Neural cell (in vitro differentiated cells): ENCODE results near the gene AP3S2. TPM values are rescaled to one million over a fixed set of nuclear protein-coding genes. Genes with fewer than 3 reads are reported as not detected.

ENCODE experiments used
- H2AFZ ChIP-seq: fragments of 200-600, 300-800 bp; sonication (generic), shearing (Covaris generic); 2 replicates; pipeline ENCODE4 v1.6.0; 2014; ENCODE audit warnings: low read depth, mild to moderate bottlenecking, antibody characterized with exemption, low read length, moderate library complexity
- H3F3A ChIP-seq: fragments of 200-600 bp; shearing (Covaris generic); 2 replicates; pipeline ENCODE4 v1.6.1; 2016; ENCODE audit warnings: mild to moderate bottlenecking, moderate library complexity, mixed read lengths, antibody characterized with exemption, low read length; ENCODE audit not compliant: insufficient read depth, poor library complexity, severe bottlenecking
- H3K27ac ChIP-seq: fragments of 200-600, 300-800 bp; sonication (generic), shearing (Covaris generic); 2 replicates; pipeline ENCODE4 v1.5.1; 2014; ENCODE audit warnings: mild to moderate bottlenecking, low read length, moderate library complexity
- H3K27me3 ChIP-seq: fragments of 300-800, 200-600 bp; sonication (generic), shearing (Covaris generic); 2 replicates; pipeline ENCODE4 v1.6.0; 2014; ENCODE audit warnings: mild to moderate bottlenecking, low read depth, low read length, moderate library complexity; ENCODE audit not compliant: insufficient read depth
- H3K36me3 ChIP-seq: fragments of 300-800, 200-600 bp; sonication (generic), shearing (Covaris generic); 2 replicates; pipeline ENCODE4 v1.5.1; 2014; ENCODE audit warnings: mild to moderate bottlenecking, antibody characterized with exemption, low read length, moderate library complexity; ENCODE audit not compliant: insufficient read depth
- H3K4me2 ChIP-seq: fragments of 300-800, 200-600 bp; sonication (generic), shearing (Covaris generic); 2 replicates; pipeline ENCODE4 v1.6.0; 2014; ENCODE audit warnings: mild to moderate bottlenecking, low read length
- H3K4me3 ChIP-seq: fragments of 300-800, 200-600 bp; sonication (generic), shearing (Covaris generic); 2 replicates; pipeline ENCODE4 v1.5.1; 2014; ENCODE audit warnings: mild to moderate bottlenecking, low read length, moderate library complexity
- H3K79me2 ChIP-seq: fragments of 200-600 bp; shearing (Covaris generic); replicated peaks from 2 replicates; pipeline ENCODE4 v1.6.0; 2014; ENCODE audit warnings: mild to moderate bottlenecking, low read length, moderate library complexity; ENCODE audit not compliant: insufficient read depth
- H3K9ac ChIP-seq: fragments of 300-800, 200-600 bp; sonication (generic), shearing (Covaris generic); 2 replicates; pipeline ENCODE4 v1.6.1; 2016; ENCODE audit warnings: mild to moderate bottlenecking, low read length, mixed read lengths
- H3K9me2 ChIP-seq: fragments of 200-600 bp; shearing (Covaris generic); 2 replicates; pipeline ENCODE4 v1.6.1; 2016; ENCODE audit warnings: mild to moderate bottlenecking, low read length, mixed read lengths; ENCODE audit not compliant: insufficient read depth
- H3K9me3 ChIP-seq: fragments of 200-600, 300-800 bp; sonication (generic), shearing (Covaris generic); 2 replicates; pipeline ENCODE4 v1.6.1; 2016; ENCODE audit warnings: mild to moderate bottlenecking, mixed run types, low read length, moderate library complexity, mixed read lengths
- H4K20me1 ChIP-seq: fragments of 200-600 bp; shearing (Covaris generic); 2 replicates; pipeline ENCODE4 v1.6.1; 2016; ENCODE audit warnings: mild to moderate bottlenecking, mixed run types; ENCODE audit not compliant: insufficient read depth
- CTCF ChIP-seq: fragments of 450-650 bp; IDR thresholded peaks from 2 replicates; pipeline ENCODE4 v1.5.1; 2014; ENCODE audit warnings: antibody characterized with exemption, mild to moderate bottlenecking, moderate library complexity; ENCODE audit not compliant: poor library complexity, severe bottlenecking
- EP300 ChIP-seq: fragments of 450-650 bp; conservative IDR thresholded peaks from 2 replicates; pipeline ENCODE4 v1.6.1; 2014; ENCODE audit warnings: antibody characterized with exemption, mild to moderate bottlenecking, moderate library complexity; ENCODE audit not compliant: poor library complexity, severe bottlenecking
- EZH2 ChIP-seq: fragments of 200-600, 300-800 bp; shearing (Covaris generic), sonication (generic); IDR thresholded peaks from 2 replicates; pipeline ENCODE4 v1.6.1; 2014; ENCODE audit warnings: antibody characterized with exemption, low read length, borderline replicate concordance, mild to moderate bottlenecking; ENCODE audit not compliant: insufficient read depth, poor library complexity, severe bottlenecking
- MXI1 ChIP-seq: fragments of 450-650 bp; conservative IDR thresholded peaks from 2 replicates; pipeline ENCODE4 v1.6.1; 2014; ENCODE audit warnings: antibody characterized with exemption, mild to moderate bottlenecking; ENCODE audit not compliant: poor library complexity, severe bottlenecking
- POLR2AphosphoS5 ChIP-seq: IDR thresholded peaks from 2 replicates; pipeline ENCODE4 v1.6.1; 2012
- RAD21 ChIP-seq: fragments of 450-650 bp; conservative IDR thresholded peaks from 2 replicates; pipeline ENCODE4 v1.6.1; 2014; ENCODE audit warnings: antibody characterized with exemption, mild to moderate bottlenecking, moderate library complexity
- SMC3 ChIP-seq: fragments of 450-650 bp; conservative IDR thresholded peaks from 2 replicates; pipeline ENCODE4 v1.6.1; 2014; ENCODE audit warnings: antibody characterized with exemption, mild to moderate bottlenecking, moderate library complexity; ENCODE audit not compliant: poor library complexity
- TAF1 ChIP-seq: IDR thresholded peaks from 2 replicates; pipeline ENCODE4 v1.6.1; 2012; ENCODE audit warnings: low read depth
- polyA plus RNA-seq: library from polyadenylated mRNA; depleted of rRNA; stranded (reverse); fragments of >200 nt; gene quantifications from 2 replicates; pipeline ENCODE4 v1.2.3, GENCODE V29; 2014
- TF ChIP-seq, protein P1 (sequence below): IDR thresholded peaks from 2 replicates; pipeline ENCODE4 v1.6.1; 2012; ENCODE audit warnings: borderline replicate concordance

The AP3S2 gene
- polyA plus RNA-seq, 1 donor from 2014 or later: 47.6 TPM

DNA sequence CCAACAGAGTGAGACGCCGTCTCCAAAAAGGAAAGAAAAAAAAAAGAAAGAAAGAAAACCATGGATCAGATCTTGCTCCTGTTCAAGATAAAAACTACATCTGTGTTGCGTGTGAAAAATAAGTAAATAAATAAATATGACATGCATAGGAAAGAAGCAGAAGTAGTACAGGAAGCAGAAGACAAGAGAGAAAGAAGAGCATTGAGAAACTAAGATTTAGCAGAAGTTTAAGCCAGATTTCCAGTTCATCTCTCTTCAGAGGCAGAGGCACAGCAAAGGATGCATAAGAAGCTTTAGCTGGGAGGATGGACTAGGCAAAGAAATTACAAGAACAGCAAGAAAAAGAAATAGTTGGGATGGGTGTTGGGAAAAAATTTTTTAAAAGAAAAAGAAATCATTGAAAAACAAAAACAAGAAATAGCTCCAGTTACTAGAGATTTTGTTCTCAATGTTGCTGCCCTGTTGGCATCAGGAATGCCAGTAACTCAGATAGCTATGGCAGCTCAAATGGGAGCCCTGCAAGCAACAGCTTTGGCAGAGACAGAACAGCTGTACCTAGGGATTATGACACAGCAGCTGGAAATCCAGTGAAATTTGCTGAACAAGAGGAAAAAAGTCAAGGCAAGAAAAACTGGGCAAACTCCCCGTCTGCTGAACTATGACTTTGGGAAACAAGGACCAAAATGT is 17.3 kb downstream of the AP3S2 start:
- H3K27ac ChIP-seq: no peak overlapping the region
- no peak overlapping the region for H3K9ac ChIP-seq
- H2AFZ ChIP-seq: no peak overlapping the region
- no peaks in the 10 kb centered on the region for H4K20me1 ChIP-seq
- no peak overlapping the region for H3K4me3 ChIP-seq
- no peaks in the 10 kb centered on the region for H3K27me3 ChIP-seq
- H3K79me2 ChIP-seq: no peaks in the 10 kb centered on the region
- no peaks in the 10 kb centered on the region for H3F3A ChIP-seq
- peaks cover 5% of the 10 kb centered on the region for H3K36me3 ChIP-seq
- no peak overlapping the region for H3K4me2 ChIP-seq
- no peaks in the 10 kb centered on the region for H3K9me2 ChIP-seq
- H3K9me3 ChIP-seq: no peaks in the 10 kb centered on the region
- TF ChIP-seq CTCF (no peak), MXI1 (no peak), EP300 (no peak), RAD21 (no peak), EZH2 (no peak), POLR2AphosphoS5 (no peak)
- TF ChIP-seq, protein P1, sequence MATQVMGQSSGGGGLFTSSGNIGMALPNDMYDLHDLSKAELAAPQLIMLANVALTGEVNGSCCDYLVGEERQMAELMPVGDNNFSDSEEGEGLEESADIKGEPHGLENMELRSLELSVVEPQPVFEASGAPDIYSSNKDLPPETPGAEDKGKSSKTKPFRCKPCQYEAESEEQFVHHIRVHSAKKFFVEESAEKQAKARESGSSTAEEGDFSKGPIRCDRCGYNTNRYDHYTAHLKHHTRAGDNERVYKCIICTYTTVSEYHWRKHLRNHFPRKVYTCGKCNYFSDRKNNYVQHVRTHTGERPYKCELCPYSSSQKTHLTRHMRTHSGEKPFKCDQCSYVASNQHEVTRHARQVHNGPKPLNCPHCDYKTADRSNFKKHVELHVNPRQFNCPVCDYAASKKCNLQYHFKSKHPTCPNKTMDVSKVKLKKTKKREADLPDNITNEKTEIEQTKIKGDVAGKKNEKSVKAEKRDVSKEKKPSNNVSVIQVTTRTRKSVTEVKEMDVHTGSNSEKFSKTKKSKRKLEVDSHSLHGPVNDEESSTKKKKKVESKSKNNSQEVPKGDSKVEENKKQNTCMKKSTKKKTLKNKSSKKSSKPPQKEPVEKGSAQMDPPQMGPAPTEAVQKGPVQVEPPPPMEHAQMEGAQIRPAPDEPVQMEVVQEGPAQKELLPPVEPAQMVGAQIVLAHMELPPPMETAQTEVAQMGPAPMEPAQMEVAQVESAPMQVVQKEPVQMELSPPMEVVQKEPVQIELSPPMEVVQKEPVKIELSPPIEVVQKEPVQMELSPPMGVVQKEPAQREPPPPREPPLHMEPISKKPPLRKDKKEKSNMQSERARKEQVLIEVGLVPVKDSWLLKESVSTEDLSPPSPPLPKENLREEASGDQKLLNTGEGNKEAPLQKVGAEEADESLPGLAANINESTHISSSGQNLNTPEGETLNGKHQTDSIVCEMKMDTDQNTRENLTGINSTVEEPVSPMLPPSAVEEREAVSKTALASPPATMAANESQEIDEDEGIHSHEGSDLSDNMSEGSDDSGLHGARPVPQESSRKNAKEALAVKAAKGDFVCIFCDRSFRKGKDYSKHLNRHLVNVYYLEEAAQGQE: no peak

DNA sequence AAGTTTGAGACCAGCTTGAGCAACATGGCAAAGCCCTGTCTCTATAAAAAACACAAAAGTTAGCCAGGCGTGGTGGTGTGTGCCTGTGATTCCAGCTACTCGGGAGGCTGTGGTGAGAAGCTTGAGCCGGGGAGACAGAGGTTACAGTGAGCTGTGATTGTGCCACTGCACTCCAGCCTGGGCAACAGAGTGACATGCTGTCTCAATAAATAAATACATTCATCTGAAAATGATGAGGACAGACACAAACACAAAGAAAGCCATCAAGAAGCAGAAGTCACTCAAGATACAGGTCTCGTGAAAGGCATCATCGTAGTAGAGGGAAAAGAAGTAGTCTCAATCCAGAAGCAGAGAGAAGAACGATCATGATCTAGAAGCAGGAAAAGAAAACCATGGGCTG is 18.1 kb downstream of the AP3S2 start:
- Histone ChIP-seq H3K4me2 (no peak overlapping the region), H3K9me2 (no peaks in the 10 kb centered on the region), H4K20me1 (no peaks in the 10 kb centered on the region), H3K27me3 (no peaks in the 10 kb centered on the region), H3K27ac (no peak overlapping the region), H3K9ac (no peak overlapping the region), H3K9me3 (no peaks in the 10 kb centered on the region), H3K4me3 (no peak overlapping the region), H3K79me2 (no peaks in the 10 kb centered on the region), H3F3A (no peaks in the 10 kb centered on the region), H3K36me3 (peaks cover 5% of the 10 kb centered on the region), H2AFZ (no peak overlapping the region)
- no peak for TF ChIP-seq EZH2
- TF ChIP-seq POLR2AphosphoS5: no peak
- no peak for TF ChIP-seq MXI1
- TF ChIP-seq CTCF: no peak
- no peak for TF ChIP-seq EP300
- TF ChIP-seq, protein P1: no peak
- TF ChIP-seq SMC3: no peak
- no peak for TF ChIP-seq RAD21
- TF ChIP-seq TAF1: no peak
